Measurements from ENCODE around the gene CUTC.
"Not testable (repeated sequence)": the region's sequence is repeated elsewhere in the genome, so short reads cannot be mapped to it uniquely, and the experiment has no call there.

Gene CUTC

GRCh38 chr10:99743841-99744240 is 11.8 kb downstream of the CUTC start:
- FAIRE-seq = no peak

DNA sequence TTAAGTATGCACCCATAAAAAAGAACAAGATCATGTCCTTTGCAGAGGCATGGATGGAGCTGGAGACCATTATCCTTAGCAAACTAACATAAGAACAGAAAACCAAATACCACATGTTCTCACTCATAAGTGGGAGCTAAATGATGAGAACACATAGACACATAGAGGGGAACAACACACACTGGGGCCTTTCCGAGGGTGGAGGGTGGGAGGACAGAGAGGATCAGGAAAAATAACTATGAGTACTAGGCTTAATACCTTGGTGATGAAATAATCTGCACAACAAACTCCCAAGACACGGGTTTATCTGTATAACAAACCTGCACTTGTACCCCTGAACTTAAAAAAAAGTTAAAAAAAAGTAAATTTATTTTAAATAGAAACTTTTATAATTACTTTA is 14.1 kb downstream of the CUTC start:
- FAIRE-seq = not testable (repeated sequence)

DNA sequence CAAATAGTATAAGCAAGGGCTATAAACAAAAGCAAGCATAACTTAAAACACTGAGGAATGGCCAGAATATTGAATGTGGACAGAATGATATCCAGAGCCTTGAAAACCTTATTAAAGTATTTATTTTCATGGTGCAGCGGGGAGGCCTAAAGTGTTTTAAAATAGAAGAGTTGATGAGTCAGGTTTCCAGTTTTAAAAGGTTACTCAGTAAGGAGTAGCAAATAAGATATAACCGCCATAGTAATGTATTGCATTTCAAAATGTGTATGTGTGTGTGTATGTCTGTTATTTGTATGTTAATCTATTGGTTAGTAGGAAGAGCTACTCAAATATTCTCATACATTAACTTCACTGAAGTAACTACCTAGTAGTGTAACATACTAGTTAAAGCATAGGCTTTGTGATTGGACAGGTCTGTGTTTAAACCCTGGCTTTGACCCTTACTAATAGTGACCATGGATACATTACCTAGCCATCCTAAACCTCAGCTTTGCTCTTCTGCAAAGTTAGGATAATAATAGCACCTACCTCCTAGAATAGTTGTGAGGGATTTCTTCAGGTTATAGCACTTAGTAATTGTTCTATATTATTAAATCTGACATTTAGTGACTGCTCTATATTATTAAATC is 16.9 kb downstream of the CUTC start:
- FAIRE-seq = no peak

DNA sequence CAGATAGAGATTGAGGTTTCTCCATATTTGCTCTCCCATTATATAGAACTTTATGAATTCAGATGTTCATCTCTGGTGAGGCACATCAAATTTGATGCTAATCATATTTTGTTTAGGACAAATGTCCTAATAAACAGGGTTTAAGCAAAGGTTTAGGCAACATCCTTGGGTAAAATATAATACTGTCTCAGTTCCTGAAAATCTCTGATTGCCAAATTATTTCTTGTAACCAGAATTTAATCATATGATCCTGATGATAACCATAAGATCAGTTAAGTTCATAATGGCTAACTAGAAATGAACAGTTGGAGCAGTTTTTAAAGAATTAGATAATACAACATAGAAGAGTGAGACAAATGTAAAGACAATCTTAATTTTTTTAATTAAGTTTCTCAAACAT is 18.6 kb downstream of the CUTC start:
- FAIRE-seq = no peak

DNA sequence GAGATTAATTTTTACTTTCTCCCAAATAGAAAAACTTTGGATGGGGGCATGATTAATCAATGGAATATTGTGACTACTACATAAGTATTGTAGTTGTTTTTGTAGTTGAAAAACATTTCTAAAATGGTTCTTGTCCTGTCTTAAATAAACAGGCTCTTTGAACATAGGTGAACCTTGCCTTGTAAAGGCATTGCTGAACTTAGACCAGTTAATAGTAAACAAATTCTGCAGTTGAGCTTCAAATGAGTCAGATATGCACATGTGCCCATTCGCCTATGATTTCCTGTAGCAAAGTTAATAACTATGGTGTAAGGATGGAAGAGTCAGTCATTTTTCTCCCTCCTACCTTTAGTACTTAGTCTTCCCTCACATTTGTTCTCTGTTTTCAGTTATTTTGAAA is 22.6 kb downstream of the CUTC start:
- FAIRE-seq = no peak

DNA sequence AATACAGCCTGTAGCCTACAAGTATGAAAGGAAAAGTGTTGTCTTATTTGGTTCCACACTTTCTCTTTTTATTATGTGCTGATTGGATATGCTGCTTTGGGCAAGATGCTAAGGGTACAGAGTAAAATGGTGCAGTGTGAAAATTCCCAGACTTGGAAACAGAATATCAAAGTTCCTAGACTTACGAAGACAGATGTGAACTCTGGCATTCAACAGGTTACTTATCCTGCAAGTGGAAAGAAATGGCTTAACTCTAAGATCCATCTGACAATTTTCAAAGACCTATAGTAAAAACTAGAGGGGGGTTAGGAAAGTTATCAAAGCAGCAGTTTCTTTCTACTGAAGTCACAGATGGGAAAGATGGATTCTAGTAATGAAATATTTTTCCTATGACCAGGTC is 24.1 kb downstream of the CUTC start:
- no peak for FAIRE-seq

DNA sequence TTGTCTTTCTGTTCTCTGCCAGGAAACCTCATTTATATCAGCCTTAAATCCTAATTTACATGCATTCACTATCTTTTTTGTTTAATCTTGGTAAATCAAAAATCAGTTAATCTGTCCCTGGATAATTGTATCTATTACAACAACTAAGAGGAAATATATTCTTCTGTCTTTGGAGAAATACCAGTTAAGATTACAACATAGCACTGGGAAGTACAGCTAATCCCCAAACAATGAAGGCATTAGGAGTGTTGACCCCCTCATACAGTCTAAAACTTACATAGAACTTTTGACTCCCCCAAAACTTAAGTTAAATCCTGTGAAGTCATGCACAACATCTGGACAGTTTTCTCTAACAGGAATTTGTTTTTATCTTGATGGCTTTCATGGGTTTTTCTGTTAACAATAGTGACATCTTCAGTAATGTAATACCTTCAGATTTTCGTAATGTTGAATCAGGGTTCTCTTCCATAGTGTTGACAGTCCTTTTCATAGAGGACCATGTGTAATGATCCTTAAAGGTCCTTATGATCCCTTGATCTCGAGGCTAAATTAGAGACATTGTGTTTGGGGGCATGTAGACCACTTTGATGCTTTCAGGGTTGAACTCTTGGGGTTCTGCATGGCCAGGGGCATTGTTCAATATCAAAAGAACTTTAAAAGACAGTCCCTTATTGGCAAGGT is 26.3 kb downstream of the CUTC start:
- FAIRE-seq = no peak

DNA sequence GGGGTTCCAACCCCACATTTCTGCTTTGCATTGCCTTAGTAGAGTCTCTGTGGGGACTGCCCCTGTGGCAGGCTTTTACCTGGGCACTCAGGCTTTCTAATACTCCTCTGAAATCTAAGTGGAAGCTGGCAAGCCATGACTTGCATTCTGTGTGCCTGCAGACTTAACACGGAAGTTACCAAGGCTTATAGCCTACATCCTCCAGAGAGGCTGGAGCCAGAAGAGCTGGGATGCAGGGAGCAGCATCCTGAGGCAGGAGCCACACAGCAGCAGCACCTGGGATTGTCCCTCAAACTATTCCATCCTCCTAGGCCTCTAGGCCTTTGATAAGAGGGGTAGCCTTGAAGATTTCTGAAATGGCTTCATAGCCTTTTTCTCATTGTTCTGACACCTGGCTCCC is 28.3 kb downstream of the CUTC start:
- FAIRE-seq = no peak

- FAIRE-seq = no peak
Measured at GRCh38 chr10:99761365-99761764, 29.3 kb downstream of the CUTC start.

DNA sequence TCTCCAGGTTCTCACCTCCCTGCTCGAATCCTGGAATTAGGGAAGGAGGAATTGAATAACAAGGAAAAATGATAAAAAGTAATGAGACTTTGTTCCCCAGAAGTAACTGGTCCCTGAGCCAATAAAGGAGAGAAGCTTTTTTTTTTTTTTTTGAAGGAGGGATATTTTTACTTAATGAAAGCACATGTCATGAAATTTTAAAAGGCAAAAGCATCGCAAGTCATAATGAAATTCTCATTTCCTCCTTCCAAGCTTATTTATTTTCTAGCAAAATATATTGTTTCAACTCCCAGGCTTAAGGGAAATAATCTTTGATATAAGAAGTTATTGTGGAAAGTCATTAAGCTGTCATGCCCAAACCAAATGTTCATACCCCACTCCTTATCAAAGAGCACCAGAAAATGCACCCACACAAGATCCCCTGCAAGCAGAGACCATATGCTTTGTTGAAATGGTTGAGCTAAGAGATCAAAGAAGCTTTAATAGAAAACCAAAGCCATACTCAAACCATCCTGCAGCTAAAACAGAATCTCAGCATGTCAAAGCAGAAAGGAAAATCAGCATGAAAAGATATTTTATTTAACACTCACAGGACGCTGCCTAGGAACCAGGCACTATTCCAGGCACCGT is 33.8 kb downstream of the CUTC start:
- no peak for FAIRE-seq

GRCh38 chr10:99766302-99766681 is 34.3 kb downstream of the CUTC start:
- FAIRE-seq = no peak

DNA sequence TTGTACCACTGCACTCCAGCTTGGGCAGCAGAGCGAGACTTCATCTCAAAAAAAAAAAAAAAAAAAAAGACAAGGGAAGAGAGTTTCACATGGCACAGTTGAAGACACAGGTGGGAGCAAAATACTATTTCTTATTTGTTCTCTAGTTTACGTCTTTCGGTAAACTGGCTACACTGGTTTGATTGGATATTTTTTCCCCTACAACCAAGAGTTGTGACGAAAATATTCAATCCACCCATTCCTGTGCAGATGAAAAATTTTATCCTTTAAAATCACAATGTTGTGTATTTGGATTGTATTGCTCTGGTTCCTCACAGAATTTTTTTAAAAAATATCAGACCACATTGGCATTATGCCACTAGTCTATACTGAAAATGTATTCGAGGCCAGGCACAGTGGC is 35.9 kb downstream of the CUTC start:
- FAIRE-seq = no peak

GRCh38 chr10:99768556-99768955 is 36.5 kb downstream of the CUTC start:
- FAIRE-seq = no peak

DNA sequence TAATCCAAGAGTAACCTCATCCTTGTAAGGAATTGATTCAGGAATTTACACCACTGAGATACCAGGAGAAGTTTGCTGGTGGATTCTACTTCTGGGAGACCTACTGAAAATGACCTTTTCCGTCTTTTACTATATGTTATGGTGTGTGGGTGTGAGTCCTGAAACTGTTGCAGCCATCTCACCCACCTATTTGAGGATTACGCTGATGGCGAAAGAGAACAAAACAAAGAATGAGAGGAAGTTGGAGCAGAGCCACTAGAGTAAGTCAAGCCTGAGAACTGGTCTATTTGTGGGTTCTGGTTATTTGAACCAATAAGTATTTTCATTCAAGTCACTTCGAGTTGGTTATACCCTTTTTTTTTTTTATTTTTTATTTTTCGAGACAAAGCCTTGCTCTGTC is 37.7 kb downstream of the CUTC start:
- no peak for FAIRE-seq

- FAIRE-seq = no peak
Measured at GRCh38 chr10:99770408-99771045, 38.5 kb downstream of the CUTC start.

GRCh38 chr10:99775850-99776249 is 43.8 kb downstream of the CUTC start:
- FAIRE-seq = no peak

- no peak for FAIRE-seq
Measured at GRCh38 chr10:99777918-99778714, 46.1 kb downstream of the CUTC start.

GRCh38 chr10:99779335-99779734 is 47.3 kb downstream of the CUTC start:
- no peak for FAIRE-seq

DNA sequence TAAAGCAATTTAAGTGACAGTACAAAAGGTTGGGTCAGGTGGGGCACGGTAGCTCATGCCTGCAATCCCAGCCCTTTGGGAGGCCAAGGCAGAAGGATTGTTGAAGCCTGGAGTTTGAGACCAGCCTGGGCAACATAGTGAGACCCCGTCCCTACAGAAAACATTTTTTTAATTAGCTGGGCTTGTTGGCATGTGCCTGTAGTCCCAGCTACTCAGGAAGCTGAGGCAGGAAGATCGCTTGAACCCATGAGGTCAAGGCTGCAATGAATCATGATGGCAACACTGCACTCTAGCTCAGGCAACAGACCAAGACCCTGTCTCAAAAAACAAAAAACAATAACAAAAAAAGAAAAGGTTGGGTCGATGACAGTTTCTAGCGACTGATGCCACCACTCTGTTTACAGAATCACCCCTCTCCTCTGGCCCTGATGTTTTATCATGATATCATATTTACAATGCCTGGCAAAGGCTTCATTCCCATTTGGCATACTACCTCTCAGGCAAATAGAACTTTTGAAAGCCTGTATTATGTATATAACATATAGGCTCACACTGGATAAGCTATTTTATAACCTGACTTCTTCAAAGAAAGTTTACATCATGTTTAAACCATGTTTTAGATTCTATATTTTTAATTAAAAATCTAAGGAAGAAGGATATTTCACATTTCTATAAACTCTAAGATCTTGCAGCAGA is 49.8 kb downstream of the CUTC start:
- FAIRE-seq = no peak

- no peak for FAIRE-seq
Measured at GRCh38 chr10:99782447-99783286, 50.6 kb downstream of the CUTC start, which contains the start of gene ABCC2. TSS of gene ABCC2 (plus strand) at chr10:99782640. CDS start at chr10:99782845, 205 bp downstream.

DNA sequence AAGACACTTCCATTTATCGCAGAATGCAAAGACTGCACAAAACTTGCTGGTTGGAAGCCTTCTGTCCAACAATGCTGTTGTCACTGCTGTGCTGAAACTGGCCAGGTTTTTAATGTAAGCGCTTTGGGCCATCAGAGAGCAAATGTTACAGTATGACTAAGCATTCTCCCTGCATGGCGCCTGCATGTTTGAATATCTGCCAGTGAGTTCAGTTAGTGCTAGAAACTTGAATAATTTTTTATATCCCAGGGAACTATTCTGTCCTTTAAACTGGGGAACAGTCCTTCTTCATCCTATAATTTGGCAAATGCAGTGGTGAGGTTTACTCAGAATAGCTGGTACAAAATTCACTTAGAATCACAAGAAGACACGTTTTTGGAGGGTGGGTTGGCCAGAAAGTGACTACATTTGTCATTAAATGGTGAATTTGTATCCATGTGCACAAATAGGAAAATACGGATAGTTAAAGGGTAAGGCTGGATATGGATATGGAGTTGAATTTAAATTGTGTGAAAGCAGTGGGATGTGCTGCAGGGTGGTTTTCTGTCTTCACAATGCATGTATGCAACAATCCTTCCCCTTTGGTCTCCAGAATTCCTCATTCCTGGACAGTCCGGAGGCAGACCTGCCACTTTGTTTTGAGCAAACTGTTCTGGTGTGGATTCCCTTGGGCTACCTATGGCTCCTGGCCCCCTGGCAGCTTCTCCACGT is 52.1 kb downstream of the CUTC start:
- no peak for FAIRE-seq

Measured in colon (tissue), 2 donors.